HEK293T (cell line): ENCODE measurements around the gene MGAT5.

ENCODE experiments used
- CTCF ChIA-PET: fragments of 350-600 bp; formaldehyde crosslinking; extraction: SDS; loops from one replicate; lab custom pipeline; 2021; ENCODE audit warnings: antibody characterized with exemption, inconsistent platforms; lab: Yijun Ruan, JAX
- POLR2A ChIA-PET: fragments of 350-600 bp; formaldehyde crosslinking; extraction: SDS; loops from one replicate; lab custom pipeline; 2020; ENCODE audit warnings: antibody characterized with exemption, inconsistent platforms; lab: Yijun Ruan, JAX
- DNase-seq: peaks from one replicate; pipeline ENCODE4 v3.0.0; 2012; ENCODE audit warnings: mixed read lengths; ENCODE audit errors: extremely low spot score
- ARNT ChIP-seq: fragments of 450-650 bp; IDR thresholded peaks from 2 replicates; pipeline ENCODE4 v1.6.1; 2017; ENCODE audit warnings: mild to moderate bottlenecking
- BHLHE40 ChIP-seq: fragments of 450-650 bp; IDR thresholded peaks from 2 replicates; pipeline ENCODE4 v1.6.1; 2016; ENCODE audit warnings: mild to moderate bottlenecking, moderate library complexity, borderline replicate concordance
- CTBP1 ChIP-seq: fragments of 450-650 bp; IDR thresholded peaks from 2 replicates; pipeline ENCODE4 v1.6.1; 2016; ENCODE audit warnings: borderline replicate concordance
- ELF4 ChIP-seq: fragments of 450-650 bp; IDR thresholded peaks from 2 replicates; pipeline ENCODE4 v1.6.1; 2017; ENCODE audit warnings: antibody characterized with exemption
- FOXA1 ChIP-seq: fragments of 450-650 bp; IDR thresholded peaks from 2 replicates; pipeline ENCODE4 v1.6.1; 2016; ENCODE audit warnings: mild to moderate bottlenecking
- FOXK2 ChIP-seq: fragments of 450-650 bp; IDR thresholded peaks from 2 replicates; pipeline ENCODE4 v1.6.1; 2016; ENCODE audit warnings: mild to moderate bottlenecking
- FOXM1 ChIP-seq: fragments of 450-650 bp; IDR thresholded peaks from 2 replicates; pipeline ENCODE4 v1.6.1; 2017; ENCODE audit warnings: mild to moderate bottlenecking, borderline replicate concordance
- HDGF ChIP-seq: fragments of 450-650 bp; IDR thresholded peaks from 2 replicates; pipeline ENCODE4 v1.6.1; 2017; ENCODE audit warnings: antibody characterized with exemption, borderline replicate concordance
- L3MBTL2 ChIP-seq: fragments of 450-650 bp; conservative IDR thresholded peaks from 2 replicates; pipeline ENCODE4 v1.6.1; 2016; ENCODE audit warnings: mild to moderate bottlenecking
- LEF1 ChIP-seq: fragments of 450-650 bp; IDR thresholded peaks from 2 replicates; pipeline ENCODE4 v1.6.1; 2017; ENCODE audit warnings: mild to moderate bottlenecking, borderline replicate concordance
- NFRKB ChIP-seq: fragments of 450-650 bp; IDR thresholded peaks from 2 replicates; pipeline ENCODE4 v1.6.1; 2016; ENCODE audit warnings: mild to moderate bottlenecking, moderate library complexity
- PKNOX1 ChIP-seq: fragments of 450-650 bp; IDR thresholded peaks from 2 replicates; pipeline ENCODE4 v1.6.1; 2016
- SP1 ChIP-seq: fragments of 450-650 bp; IDR thresholded peaks from 2 replicates; pipeline ENCODE4 v1.6.1; 2017
- SUZ12 ChIP-seq: fragments of 450-650 bp; IDR thresholded peaks from 2 replicates; pipeline ENCODE4 v1.6.1; 2016; ENCODE audit warnings: mild to moderate bottlenecking
- TARDBP ChIP-seq: fragments of 450-650 bp; IDR thresholded peaks from 2 replicates; pipeline ENCODE4 v1.6.1; 2016

MGAT5 gene

GRCh38 chr2:134501476-134502091, 247.7 kb downstream of the MGAT5 start:
- POLR2A ChIA-PET: no interaction called here

GRCh38 chr2:134502104-134502503, 248.2 kb downstream of the MGAT5 start:
- TF ChIP-seq ARNT (no peak), FOXM1 (no peak), HDGF (no peak), ELF4 (no peak), CTBP1 (no peak), L3MBTL2 (no peak), FOXK2 (no peak), LEF1 (no peak), SP1 (no peak), FOXA1 (no peak), NFRKB (no peak), BHLHE40 (no peak), SUZ12 (no peak), PKNOX1 (no peak)
- ChIA-PET CTCF (no interaction called here), POLR2A (no interaction called here)
- no peak for DNase-seq

More at GRCh38 chr2:134501476-134502091, 247.7 kb downstream of the MGAT5 start:
- TF ChIP-seq TARDBP: no peak
- TF ChIP-seq HDGF: no peak
- CTCF ChIA-PET: no interaction called here
- no peak for DNase-seq
